CD4-positive, alpha-beta T cell (primary cell): ENCODE results near the gene CRTAC1. TPM values are rescaled to one million over a fixed set of nuclear protein-coding genes. Genes with fewer than 3 reads are reported as not detected.

Experiments used
- ATAC-seq: fragments of 200-7000 bp; cut with Tn5 transposase; one replicate; pipeline ENCODE4 v1.10.0; 2022; ENCODE audit warnings: mild to moderate bottlenecking; ENCODE audit not compliant: poor library complexity
- CTCF ChIA-PET: fragments of 350-600 bp; sonication (Branson Sonifier 250); formaldehyde crosslinking; loops from one replicate; lab custom pipeline; 2021; ENCODE audit warnings: antibody characterized with exemption, inconsistent platforms; lab: Charles Lee
- POLR2A ChIA-PET: fragments of 350-600 bp; sonication (Branson Sonifier 250); formaldehyde crosslinking; loops from one replicate; lab custom pipeline; 2021; ENCODE audit warnings: antibody characterized with exemption, inconsistent platforms; lab: Charles Lee
- DNase-seq, 14 experiments: peaks; one replicate each; pipeline ENCODE4 v3.0.0-alpha.2; 2013 to 2020; ENCODE audit warnings: mixed read lengths in 2 of 14
- H3K27ac ChIP-seq, 2 donors: one replicate each; pipeline versions ENCODE4 v1.5.1 to v1.7.0; 2013; ENCODE audit warnings: low read length in 2 of 2, low read depth in 1 of 2, mild to moderate bottlenecking in 1 of 2
- H3K27me3 ChIP-seq, 2 experiments: 1 replicate in 1 of 2; 2 replicates in 1 of 2; pipeline versions ENCODE4 v1.6.1 to v1.7.0; 2013; ENCODE audit warnings: low read length in 2 of 2, control low read depth in 1 of 2, mild to moderate bottlenecking in 1 of 2, moderate library complexity in 1 of 2; ENCODE audit not compliant: insufficient read depth in 2 of 2, control insufficient read depth in 1 of 2
- H3K36me3 ChIP-seq: one replicate; pipeline ENCODE4 v1.6.1; 2013; ENCODE audit warnings: low read length, control low read depth; ENCODE audit not compliant: insufficient read depth
- H3K4me1 ChIP-seq: one replicate; pipeline ENCODE4 v1.6.1; 2013; ENCODE audit warnings: low read length, control low read depth; ENCODE audit not compliant: insufficient read depth
- H3K4me3 ChIP-seq: one replicate; pipeline ENCODE4 v1.5.1; 2013; ENCODE audit warnings: mild to moderate bottlenecking, low read length, moderate library complexity
- H3K9me3 ChIP-seq, 2 experiments: 1 replicate in 1 of 2; 2 replicates in 1 of 2; pipeline versions ENCODE4 v1.6.1 to v1.7.0; 2013; ENCODE audit warnings: low read length in 2 of 2, mild to moderate bottlenecking in 2 of 2, control low read depth in 1 of 2, moderate library complexity in 1 of 2; ENCODE audit not compliant: control insufficient read depth in 1 of 2, insufficient read depth in 1 of 2
- H3K27ac Mint-ChIP-seq: one replicate; pipeline ENCODE4 v1.8.0; 2020; ENCODE audit warnings: mixed read lengths
- H3K27me3 Mint-ChIP-seq: one replicate; pipeline ENCODE4 v1.8.0; 2021; ENCODE audit warnings: mixed read lengths
- H3K36me3 Mint-ChIP-seq: one replicate; pipeline ENCODE4 v1.8.0; 2021; ENCODE audit warnings: low read depth, mixed read lengths
- H3K4me1 Mint-ChIP-seq: one replicate; pipeline ENCODE4 v1.8.0; 2021; ENCODE audit warnings: low read depth, mixed read lengths
- H3K4me3 Mint-ChIP-seq: one replicate; pipeline ENCODE4 v1.8.0; 2020; ENCODE audit warnings: mild to moderate bottlenecking, mixed read lengths
- H3K9me3 Mint-ChIP-seq: one replicate; pipeline ENCODE4 v1.8.0; 2020; ENCODE audit warnings: mixed read lengths
- CTCF ChIP-seq: fragments of 200-600 bp; IDR thresholded peaks from one replicate; pipeline ENCODE4 v1.8.0; 2022; ENCODE audit warnings: antibody characterized with exemption, mild to moderate bottlenecking
- intact Hi-C, 2 experiments: fragments of 100-400 bp; cut with DNase I in 1 of 2; cut with micrococcal nuclease in 1 of 2; formaldehyde crosslinking; loops; one replicate each; pipeline versions ENCODE4 v1.15.1 to v1.9.0; 2023 to 2025; cut with DNase I, micrococcal nuclease
- total RNA-seq, 174 experiments: library from RNA in 2 of 174; stranded (reverse) in 2 of 174; gene quantifications; one replicate each; pipeline ENCODE4 v1.2.3 and lab custom pipeline; 2021 to 2026

The CRTAC1 gene
- total RNA-seq, 2 experiments from 2014 or later: not detected

DNA sequence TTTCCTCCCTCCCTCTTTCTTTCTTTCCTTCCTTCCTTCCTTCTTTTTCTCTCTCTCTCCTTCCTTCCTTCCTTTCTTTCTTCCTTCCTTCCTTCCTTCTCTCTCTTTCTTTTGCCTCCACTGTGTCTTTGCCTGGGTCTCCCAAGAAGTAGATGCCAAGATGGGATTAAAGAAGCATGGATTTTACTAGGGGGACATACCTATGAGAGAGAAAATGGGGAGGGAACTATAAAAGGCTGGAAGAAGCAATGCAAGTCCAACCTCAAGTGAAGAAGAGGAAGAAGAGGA, 33.3 kb upstream of the CRTAC1 start:
- H3K27me3 ChIP-seq: peaks cover 21% of the 10 kb centered on the region in 2 experiments
- H3K9me3 Mint-ChIP-seq: no peaks in the 10 kb centered on the region
- no peak for TF ChIP-seq CTCF
- no peaks in the 10 kb centered on the region for H3K36me3 ChIP-seq
- no peak overlapping the region for H3K4me3 ChIP-seq
- POLR2A ChIA-PET: no interaction called here
- no peak overlapping the region for H3K4me3 Mint-ChIP-seq
- H3K9me3 ChIP-seq: peaks cover 0 to 3% of the 10 kb centered on the region in 2 experiments
- no peak overlapping the region for H3K27ac Mint-ChIP-seq
- H3K36me3 Mint-ChIP-seq: no peaks in the 10 kb centered on the region
- peaks cover 83% of the 10 kb centered on the region for H3K27me3 Mint-ChIP-seq
- H3K27ac ChIP-seq: no peak overlapping the region
- H3K4me1 ChIP-seq: no peaks in the 10 kb centered on the region
- no peaks in the 10 kb centered on the region for H3K4me1 Mint-ChIP-seq
- ATAC-seq: no peak
- CTCF ChIA-PET: no interaction called here
- intact Hi-C loops: no loop called here
- DNase-seq: no peak

DNA sequence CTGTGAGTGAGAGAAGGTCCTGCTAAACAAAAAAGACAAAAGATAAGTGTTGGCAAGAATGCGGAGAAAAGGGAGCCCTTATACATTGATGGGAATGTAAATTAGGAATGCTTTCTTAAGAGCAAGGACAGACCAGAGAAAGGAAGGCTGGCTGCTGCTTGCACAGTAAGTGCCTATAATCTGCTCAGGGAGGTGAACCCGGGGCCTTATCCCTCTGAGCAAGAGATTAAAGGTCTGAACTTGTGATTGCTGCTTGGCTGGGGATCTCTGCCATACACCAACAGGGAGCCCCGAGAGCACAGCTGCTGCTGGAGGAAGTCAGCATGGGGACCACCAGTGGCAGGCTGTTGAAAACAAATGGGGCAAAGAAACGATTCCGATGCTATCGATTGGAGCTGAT, 32.0 kb upstream of the CRTAC1 start:
- no peak for DNase-seq
- Mint-ChIP-seq H3K36me3 (no peaks in the 10 kb centered on the region), H3K27me3 (peaks cover 83% of the 10 kb centered on the region), H3K4me1 (no peaks in the 10 kb centered on the region), H3K27ac (no peak overlapping the region), H3K4me3 (no peak overlapping the region), H3K9me3 (no peaks in the 10 kb centered on the region)
- intact Hi-C loops: no loop called here
- POLR2A ChIA-PET: no interaction called here
- H3K27ac ChIP-seq: no peak overlapping the region
- no peak for TF ChIP-seq CTCF
- ATAC-seq: no peak
- H3K9me3 ChIP-seq: peaks cover 0 to 3% of the 10 kb centered on the region in 2 experiments
- H3K4me1 ChIP-seq: no peaks in the 10 kb centered on the region
- peaks cover 21 to 25% of the 10 kb centered on the region in 2 experiments for H3K27me3 ChIP-seq
- H3K36me3 ChIP-seq: no peaks in the 10 kb centered on the region
- CTCF ChIA-PET: no interaction called here
- no peak overlapping the region for H3K4me3 ChIP-seq

DNA sequence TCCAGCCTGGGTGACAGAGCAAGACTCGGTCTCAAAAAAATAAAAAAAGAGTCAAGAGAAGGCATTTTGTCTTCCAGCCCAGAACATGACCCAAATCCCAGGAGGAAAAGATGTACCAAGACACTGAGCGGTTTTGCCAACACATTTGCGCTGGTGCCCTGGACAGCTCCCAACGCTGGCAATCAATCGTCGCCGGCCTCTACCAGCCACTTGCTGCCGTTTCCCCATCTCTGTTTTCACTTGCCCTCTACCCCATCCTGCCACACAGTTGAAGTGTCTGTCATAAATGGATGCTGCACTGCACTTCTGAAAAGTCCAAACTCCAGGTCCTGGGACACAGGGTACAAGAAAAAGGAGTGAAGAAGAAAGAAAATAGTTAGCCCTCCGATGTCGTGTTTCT, 29.7 kb upstream of the CRTAC1 start:
- peaks cover 86% of the 10 kb centered on the region for H3K27me3 Mint-ChIP-seq
- no peak overlapping the region for H3K4me3 Mint-ChIP-seq
- no peaks in the 10 kb centered on the region for H3K4me1 Mint-ChIP-seq
- intact Hi-C loops: no loop called here
- Histone ChIP-seq H3K27me3 (peaks cover 21% of the 10 kb centered on the region in 2 experiments), H3K4me1 (no peaks in the 10 kb centered on the region), H3K27ac (no peak overlapping the region), H3K36me3 (no peaks in the 10 kb centered on the region), H3K4me3 (no peak overlapping the region), H3K9me3 (peaks cover 0 to 3% of the 10 kb centered on the region in 2 experiments)
- H3K27ac Mint-ChIP-seq: no peak overlapping the region
- ATAC-seq: no peak
- ChIA-PET POLR2A (no interaction called here), CTCF (no interaction called here)
- H3K36me3 Mint-ChIP-seq: no peaks in the 10 kb centered on the region
- no peak for TF ChIP-seq CTCF
- no peaks in the 10 kb centered on the region for H3K9me3 Mint-ChIP-seq
- no peak for DNase-seq
